Suprapubic skin (tissue), 4 donors: ENCODE results near the gene KIAA2012.

Experiments used
- CTCF ChIP-seq, 2 donors: fragments of 200-600 bp in 1 of 2; fragments of 450-650 bp in 1 of 2; sonication (generic) in 1 of 2; IDR thresholded peaks; one replicate each; pipeline ENCODE4 v1.5.1; 2016 to 2019; ENCODE audit warnings: antibody characterized with exemption in 2 of 2, mild to moderate bottlenecking in 1 of 2, moderate library complexity in 1 of 2
- EP300 ChIP-seq: sonication (generic); formaldehyde crosslinking; IDR thresholded peaks from one replicate; pipeline ENCODE4 v1.6.1; 2017; ENCODE audit warnings: antibody characterized with exemption
- POLR2A ChIP-seq, 2 donors: fragments of 450-650 bp; IDR thresholded peaks; one replicate each; pipeline ENCODE4 v1.6.1; 2017; ENCODE audit warnings: antibody characterized with exemption in 2 of 2, mild to moderate bottlenecking in 2 of 2, moderate library complexity in 2 of 2
- POLR2AphosphoS5 ChIP-seq, 3 donors: sonication (generic); formaldehyde crosslinking; IDR thresholded peaks; one replicate each; pipeline ENCODE4 v1.6.1; 2017; ENCODE audit warnings: antibody characterized with exemption in 3 of 3

- TF ChIP-seq CTCF (IDR thresholded peaks at IDR 0.05) (no peak), POLR2AphosphoS5 (IDR thresholded peaks at IDR 0.05) (no peak), POLR2A (IDR thresholded peaks at IDR 0.05) (no peak), EP300 (no peak)
Measured at GRCh38 chr2:202043475-202043874, 29.6 kb upstream of the KIAA2012 start.
